Activated CD8-positive, alpha-beta T cell treated with anti-CD3 and anti-CD28 coated beads, Interleukin-2, amount 10 ng/mL, durations not matched to agents 7 days and 5 days (primary cell): Measurements from ENCODE around the gene KCNMA1. TPM values are rescaled to one million over a fixed set of nuclear protein-coding genes. Genes with fewer than 3 reads are reported as not detected.

ENCODE experiments used
- ATAC-seq: fragments of 150-1000 bp; cut with Tn5 transposase; one replicate; pipeline ENCODE4 v1.10.0; 2021; ENCODE audit warnings: moderate library complexity
- CTCF ChIA-PET: fragments of 350-600 bp; sonication (Branson Sonifier 250); formaldehyde crosslinking; loops from one replicate; lab custom pipeline; 2021; ENCODE audit warnings: antibody characterized with exemption; lab: Charles Lee
- POLR2A ChIA-PET: fragments of 350-600 bp; sonication (Branson Sonifier 250); formaldehyde crosslinking; loops from one replicate; lab custom pipeline; 2021; ENCODE audit warnings: antibody characterized with exemption; lab: Charles Lee
- DNase-seq: peaks from one replicate; pipeline ENCODE4 v3.0.0-alpha.2; 2020
- H3K27ac Mint-ChIP-seq: one replicate; pipeline ENCODE4 v1.8.0; 2021; ENCODE audit warnings: mild to moderate bottlenecking, mixed read lengths
- H3K27me3 Mint-ChIP-seq: one replicate; pipeline ENCODE4 v1.8.0; 2021; ENCODE audit warnings: low read depth, mixed read lengths
- H3K36me3 Mint-ChIP-seq: one replicate; pipeline ENCODE4 v1.8.0; 2021; ENCODE audit warnings: low read depth, mixed read lengths
- H3K4me1 Mint-ChIP-seq: one replicate; pipeline ENCODE4 v1.8.0; 2021; ENCODE audit warnings: low read depth, mixed read lengths
- H3K4me3 Mint-ChIP-seq: one replicate; pipeline ENCODE4 v1.8.0; 2021; ENCODE audit warnings: mild to moderate bottlenecking, mixed read lengths
- H3K9me3 Mint-ChIP-seq: one replicate; pipeline ENCODE4 v1.8.0; 2022; ENCODE audit warnings: mixed read lengths; ENCODE audit not compliant: insufficient read depth
- total RNA-seq, 2 experiments: library from RNA; stranded (reverse); gene quantifications; one replicate each; pipeline ENCODE4 v1.2.3, GENCODE V29; 2021

KCNMA1 gene
- total RNA-seq, 2 experiments from 2014 or later, result 0.16 TPM

DNA sequence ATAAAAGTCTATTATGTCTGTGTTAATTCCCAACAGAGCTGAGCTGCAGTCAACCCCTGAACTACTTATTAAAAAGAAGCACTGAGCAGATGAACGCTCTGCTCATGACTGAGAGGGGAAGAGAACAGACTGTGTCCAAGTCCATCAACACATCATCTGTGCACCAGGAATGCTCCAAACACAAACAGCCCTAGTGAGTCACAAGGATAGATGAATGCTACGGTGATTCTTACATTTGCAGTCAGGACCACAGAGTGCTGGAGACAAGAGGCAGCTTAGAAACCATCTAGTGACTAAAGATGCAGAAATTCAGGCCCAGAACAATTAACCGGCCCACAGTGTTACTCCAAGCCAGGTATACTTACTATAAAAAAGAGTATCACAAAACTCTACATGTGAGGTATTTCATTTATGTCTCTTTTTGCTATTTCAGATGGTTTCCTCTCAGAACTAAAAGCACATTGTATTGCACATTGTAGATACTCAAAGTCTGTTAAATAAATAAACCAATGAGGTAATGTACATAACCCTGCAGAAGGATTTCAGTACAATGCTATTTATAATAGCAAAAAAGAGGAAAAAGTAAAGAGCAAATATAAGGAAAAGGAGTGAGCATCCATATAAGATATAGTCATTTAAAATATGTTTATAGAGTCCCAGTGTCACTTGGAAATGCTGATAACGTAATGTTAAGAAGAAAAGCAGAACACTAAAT lies 159.2 kb downstream of the KCNMA1 start:
- Mint-ChIP-seq H3K4me3 (no peak overlapping the region), H3K27me3 (peaks cover 16% of the 10 kb centered on the region), H3K9me3 (no peaks in the 10 kb centered on the region), H3K36me3 (no peaks in the 10 kb centered on the region), H3K4me1 (no peaks in the 10 kb centered on the region), H3K27ac (no peak overlapping the region)
- DNase-seq, result no peak
- ChIA-PET POLR2A (no interaction called here), CTCF (no interaction called here)
- no peak for ATAC-seq

DNA sequence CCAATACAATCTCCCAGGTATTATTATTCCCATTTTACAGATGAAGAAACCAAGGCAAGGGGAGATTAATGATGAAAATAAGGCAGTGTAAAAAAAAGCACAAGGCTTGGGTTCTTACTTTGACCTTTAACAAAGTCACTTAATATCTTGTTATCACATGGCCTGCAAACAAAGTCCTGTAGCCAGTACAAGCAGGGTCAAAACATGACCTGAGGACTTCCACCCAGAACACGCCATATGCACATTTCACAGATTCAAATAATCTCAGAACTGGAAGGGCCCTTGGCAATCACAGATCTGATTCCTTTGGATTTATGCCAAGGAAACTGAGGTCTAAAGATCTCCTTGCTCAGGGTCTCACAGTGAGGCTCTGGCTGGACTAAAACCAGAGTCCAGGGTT lies 162.1 kb downstream of the KCNMA1 start:
- DNase-seq, result no peak
- POLR2A ChIA-PET, result no interaction called here
- H3K27me3 Mint-ChIP-seq, result peaks cover 14% of the 10 kb centered on the region
- H3K9me3 Mint-ChIP-seq, result no peaks in the 10 kb centered on the region
- no peak overlapping the region for H3K4me3 Mint-ChIP-seq
- no peak for ATAC-seq
- no peaks in the 10 kb centered on the region for H3K36me3 Mint-ChIP-seq
- no peaks in the 10 kb centered on the region for H3K4me1 Mint-ChIP-seq
- H3K27ac Mint-ChIP-seq, result no peak overlapping the region
- CTCF ChIA-PET, result no interaction called here

DNA sequence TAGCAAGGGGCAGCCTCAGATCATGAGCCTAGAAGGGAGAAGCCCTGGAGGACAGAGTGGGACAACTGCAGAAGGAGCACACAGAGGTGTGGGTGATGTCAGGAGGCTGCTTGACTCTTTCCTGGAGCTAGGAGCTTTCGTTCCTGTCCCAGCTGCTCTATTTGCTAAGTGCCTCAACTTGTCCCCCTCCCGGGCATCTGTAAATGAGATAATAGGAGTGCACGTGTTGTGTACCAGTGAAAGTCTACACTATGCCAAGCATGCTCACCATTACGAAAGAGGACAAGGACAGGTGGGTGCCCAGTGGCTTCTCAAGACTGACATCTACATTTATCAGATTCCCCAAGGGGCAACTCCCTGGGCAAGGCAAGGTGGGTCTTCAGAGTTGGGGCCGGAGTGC lies 162.7 kb downstream of the KCNMA1 start:
- ChIA-PET CTCF (no interaction called here), POLR2A (no interaction called here)
- Mint-ChIP-seq H3K4me1 (no peaks in the 10 kb centered on the region), H3K9me3 (no peaks in the 10 kb centered on the region), H3K36me3 (no peaks in the 10 kb centered on the region), H3K4me3 (no peak overlapping the region), H3K27ac (no peak overlapping the region), H3K27me3 (peaks cover 14% of the 10 kb centered on the region)
- ATAC-seq, result no peak
- DNase-seq, result no peak

DNA sequence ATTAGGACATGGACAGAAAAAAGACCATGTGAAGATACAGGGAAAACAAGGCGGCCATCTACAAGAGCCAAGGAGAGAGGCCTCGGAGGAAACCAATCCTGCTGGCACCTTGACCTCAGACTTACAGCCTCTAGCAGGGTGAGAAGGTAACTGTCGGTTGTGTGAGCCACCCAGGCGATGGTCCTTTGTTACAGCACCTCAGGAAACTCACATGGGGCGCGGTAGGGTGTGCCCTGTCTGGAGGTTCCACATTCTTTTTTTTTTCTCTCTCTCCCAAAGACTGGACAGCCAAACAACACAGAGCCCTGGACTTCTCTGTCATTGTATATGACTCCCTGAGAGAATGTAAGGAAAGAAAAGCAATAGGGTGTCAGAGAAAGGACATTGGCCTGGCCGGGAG lies 163.2 kb downstream of the KCNMA1 start:
- Mint-ChIP-seq H3K9me3 (no peaks in the 10 kb centered on the region), H3K36me3 (no peaks in the 10 kb centered on the region), H3K27ac (no peak overlapping the region), H3K4me1 (no peaks in the 10 kb centered on the region), H3K27me3 (peaks cover 12% of the 10 kb centered on the region), H3K4me3 (no peak overlapping the region)
- ChIA-PET POLR2A (no interaction called here), CTCF (no interaction called here)
- DNase-seq, result no peak
- ATAC-seq, result no peak

DNA sequence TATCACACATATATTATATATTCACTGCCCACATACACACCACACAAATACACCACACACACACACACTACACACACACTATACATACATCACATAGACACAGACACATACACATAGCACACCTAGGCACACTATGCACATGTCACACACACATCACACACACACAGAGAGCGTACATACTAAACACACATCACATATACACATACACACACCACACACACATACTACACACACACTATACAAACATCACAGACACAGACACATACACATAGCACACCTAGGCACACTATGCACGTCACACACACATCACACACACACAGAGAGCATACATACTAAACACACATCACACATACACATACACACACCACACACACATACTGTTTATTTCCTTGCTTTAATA lies 165.5 kb downstream of the KCNMA1 start:
- no peak for ATAC-seq
- Mint-ChIP-seq H3K4me3 (no peak overlapping the region), H3K9me3 (no peaks in the 10 kb centered on the region), H3K27me3 (peaks cover 2% of the 10 kb centered on the region), H3K4me1 (no peaks in the 10 kb centered on the region), H3K27ac (no peak overlapping the region), H3K36me3 (no peaks in the 10 kb centered on the region)
- ChIA-PET CTCF (no interaction called here), POLR2A (no interaction called here)
- DNase-seq, result no peak

DNA sequence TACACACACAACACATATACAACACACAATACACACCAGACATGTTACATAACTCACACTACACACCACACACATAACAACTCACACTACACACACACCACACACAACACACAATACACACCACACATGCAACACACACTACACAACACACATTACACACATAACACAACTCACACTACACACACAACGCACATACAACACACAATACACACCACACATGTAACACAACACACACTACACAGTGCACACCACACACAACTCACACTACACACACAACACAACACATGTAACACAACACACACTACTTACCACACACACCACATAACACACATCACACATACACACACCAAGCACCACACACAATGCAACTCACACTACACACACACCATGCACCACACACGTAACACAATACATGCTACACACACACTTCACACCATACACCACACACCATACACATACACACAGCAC lies 166.5 kb downstream of the KCNMA1 start:
- Mint-ChIP-seq H3K4me1 (no peaks in the 10 kb centered on the region), H3K27ac (no peak overlapping the region), H3K36me3 (no peaks in the 10 kb centered on the region), H3K4me3 (no peak overlapping the region), H3K27me3 (no peaks in the 10 kb centered on the region), H3K9me3 (no peaks in the 10 kb centered on the region)
- ATAC-seq (no peak), DNase-seq (no peak)
- CTCF ChIA-PET, result no interaction called here
- POLR2A ChIA-PET, result no interaction called here

DNA sequence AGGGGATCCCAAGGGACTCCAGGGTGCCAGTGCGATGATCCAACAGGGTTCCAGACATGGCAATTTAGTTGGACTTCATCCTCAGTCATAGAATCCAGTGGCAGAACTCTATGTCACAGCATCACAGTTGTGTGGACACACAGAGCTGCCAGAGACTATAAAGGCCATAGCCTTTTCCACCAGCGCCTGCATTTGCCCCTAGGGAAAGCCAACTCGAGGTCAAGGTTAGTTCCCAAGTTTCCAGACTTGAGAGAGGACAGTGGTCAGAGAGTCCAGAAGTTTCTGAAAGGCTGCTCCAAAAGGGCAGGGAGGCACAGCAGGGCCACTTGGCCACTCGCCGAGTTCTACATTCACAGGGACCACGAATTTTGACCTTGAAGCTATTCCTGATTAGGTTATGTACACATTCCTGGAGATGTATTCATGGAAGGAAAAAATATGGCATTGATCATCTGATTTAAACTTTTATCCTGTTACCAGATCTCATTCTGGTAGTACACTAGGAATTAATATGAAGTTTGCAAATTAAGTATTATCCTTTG lies 170.1 kb downstream of the KCNMA1 start:
- no peak overlapping the region for H3K27ac Mint-ChIP-seq
- DNase-seq, result no peak
- no peaks in the 10 kb centered on the region for H3K36me3 Mint-ChIP-seq
- ATAC-seq, result no peak
- no peaks in the 10 kb centered on the region for H3K4me1 Mint-ChIP-seq
- no peak overlapping the region for H3K4me3 Mint-ChIP-seq
- H3K9me3 Mint-ChIP-seq, result no peaks in the 10 kb centered on the region
- ChIA-PET CTCF (no interaction called here), POLR2A (no interaction called here)
- no peaks in the 10 kb centered on the region for H3K27me3 Mint-ChIP-seq

DNA sequence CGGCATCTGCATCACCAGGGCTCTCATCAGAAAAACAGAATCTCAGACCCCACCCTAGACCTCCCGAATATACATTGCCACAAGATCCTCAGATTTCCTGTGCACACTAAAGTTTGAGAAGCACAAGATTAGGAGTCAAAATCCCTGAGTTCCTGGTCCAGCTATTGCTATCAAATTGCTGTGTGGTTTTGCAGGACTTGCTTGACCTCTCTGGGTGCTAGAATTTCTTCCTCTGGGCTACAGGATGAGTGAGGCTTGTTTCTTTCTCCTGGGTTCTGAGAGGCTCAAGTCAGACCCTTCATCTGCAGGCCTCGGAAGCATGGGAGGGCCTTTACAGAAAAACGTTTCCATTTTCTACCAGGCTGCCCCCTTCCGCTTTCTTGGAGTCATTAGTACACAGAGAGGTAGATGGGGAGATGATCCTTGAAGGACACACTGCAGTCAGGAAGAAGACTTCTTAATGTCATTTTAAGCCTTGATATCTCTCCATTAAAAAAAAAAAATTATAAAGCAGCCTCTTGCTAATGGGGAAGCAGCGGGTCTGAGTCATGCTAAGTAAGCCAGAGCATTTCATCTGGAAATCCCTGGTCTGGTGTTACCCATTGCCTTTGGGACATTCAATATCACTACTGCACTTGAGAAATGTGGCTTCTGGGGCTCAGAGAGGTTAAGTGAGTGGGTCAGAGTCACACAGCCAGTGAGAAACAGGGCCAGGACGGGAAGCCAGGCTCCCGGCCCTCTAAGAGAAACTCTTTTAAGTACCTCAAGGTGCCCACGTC lies 173.5 kb downstream of the KCNMA1 start:
- no peaks in the 10 kb centered on the region for H3K36me3 Mint-ChIP-seq
- DNase-seq, result no peak
- no peak overlapping the region for H3K27ac Mint-ChIP-seq
- no peaks in the 10 kb centered on the region for H3K4me1 Mint-ChIP-seq
- no peaks in the 10 kb centered on the region for H3K9me3 Mint-ChIP-seq
- ATAC-seq, result no peak
- CTCF ChIA-PET, result no interaction called here
- POLR2A ChIA-PET, result no interaction called here
- no peaks in the 10 kb centered on the region for H3K27me3 Mint-ChIP-seq
- no peak overlapping the region for H3K4me3 Mint-ChIP-seq

DNA sequence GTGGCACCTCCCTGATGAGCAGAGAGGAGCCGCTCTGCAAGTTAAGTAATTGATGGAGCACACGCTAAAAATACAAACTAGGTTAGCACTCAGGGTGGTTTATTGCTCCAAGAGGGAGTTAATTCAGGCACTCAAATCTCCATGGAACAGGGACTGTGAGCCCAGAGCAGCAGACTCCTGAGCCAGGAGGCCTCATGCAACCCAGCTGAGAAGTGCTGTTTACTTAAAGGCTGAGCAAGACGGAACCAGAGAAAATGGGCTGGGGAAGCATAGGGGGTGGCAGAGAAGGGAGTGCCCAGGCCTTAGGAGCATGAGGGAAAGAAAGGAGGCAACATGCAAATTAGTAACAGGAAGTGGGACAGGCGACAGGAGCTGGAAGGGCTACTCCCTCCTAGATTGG lies 174.1 kb downstream of the KCNMA1 start:
- Mint-ChIP-seq H3K27ac (no peak overlapping the region), H3K27me3 (no peaks in the 10 kb centered on the region), H3K4me3 (no peak overlapping the region), H3K4me1 (no peaks in the 10 kb centered on the region), H3K36me3 (no peaks in the 10 kb centered on the region), H3K9me3 (no peaks in the 10 kb centered on the region)
- CTCF ChIA-PET, result no interaction called here
- ATAC-seq (no peak), DNase-seq (no peak)
- POLR2A ChIA-PET, result no interaction called here

DNA sequence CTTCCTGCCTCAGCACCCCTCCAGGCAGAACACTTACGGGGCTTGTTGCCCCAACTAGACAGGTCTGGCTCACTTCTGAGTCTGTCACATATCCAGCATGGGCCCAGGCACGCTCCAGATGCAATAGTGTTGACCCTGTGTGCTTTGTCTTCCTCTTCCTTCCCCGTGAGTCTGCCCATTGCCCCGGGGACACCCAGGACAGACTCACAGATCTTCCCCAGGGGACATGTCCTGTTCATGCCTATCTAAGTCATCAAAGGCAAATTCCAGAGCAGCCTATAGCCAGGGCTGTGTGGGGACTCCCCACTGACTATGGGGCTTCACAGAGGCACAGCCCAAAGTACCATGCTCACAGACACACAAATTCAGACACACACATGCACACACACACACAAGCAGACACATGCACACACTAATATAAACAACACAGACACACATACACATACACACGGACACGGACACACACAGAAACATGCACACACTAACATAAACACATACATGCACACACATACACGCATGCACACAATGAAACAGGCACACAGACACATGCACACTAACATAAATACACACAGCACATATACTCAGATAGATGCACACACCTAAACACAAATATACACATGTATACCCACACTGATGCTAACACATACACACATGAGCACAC lies 175.8 kb downstream of the KCNMA1 start:
- ATAC-seq (no peak), DNase-seq (no peak)
- Mint-ChIP-seq H3K9me3 (no peaks in the 10 kb centered on the region), H3K4me1 (no peaks in the 10 kb centered on the region), H3K36me3 (no peaks in the 10 kb centered on the region), H3K27ac (no peak overlapping the region), H3K4me3 (no peak overlapping the region), H3K27me3 (no peaks in the 10 kb centered on the region)
- CTCF ChIA-PET, result no interaction called here
- POLR2A ChIA-PET, result no interaction called here

DNA sequence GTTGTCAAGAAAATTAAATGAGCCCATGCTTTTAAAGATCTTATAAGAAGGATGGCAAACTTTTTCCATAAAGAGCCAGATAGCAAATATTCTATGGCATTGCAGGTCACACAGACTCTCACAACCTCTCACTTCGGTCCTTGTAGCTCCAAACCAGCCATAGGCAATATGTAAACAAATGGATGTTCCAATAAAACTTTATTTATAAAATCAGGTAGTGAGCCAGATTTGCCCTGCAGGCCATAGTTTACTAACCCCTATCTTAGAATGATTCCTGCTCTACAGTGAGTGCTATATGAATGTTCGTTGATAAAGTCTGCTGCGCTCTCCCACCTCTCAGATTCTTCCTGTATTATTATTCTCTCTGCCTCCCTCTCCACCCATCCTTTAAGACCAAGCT lies 177.7 kb downstream of the KCNMA1 start:
- ChIA-PET POLR2A (no interaction called here), CTCF (no interaction called here)
- DNase-seq (no peak), ATAC-seq (no peak)
- H3K4me3 Mint-ChIP-seq, result no peak overlapping the region
- H3K27ac Mint-ChIP-seq, result no peak overlapping the region
- H3K27me3 Mint-ChIP-seq, result no peaks in the 10 kb centered on the region
- H3K36me3 Mint-ChIP-seq, result no peaks in the 10 kb centered on the region
- no peaks in the 10 kb centered on the region for H3K4me1 Mint-ChIP-seq
- H3K9me3 Mint-ChIP-seq, result no peaks in the 10 kb centered on the region

DNA sequence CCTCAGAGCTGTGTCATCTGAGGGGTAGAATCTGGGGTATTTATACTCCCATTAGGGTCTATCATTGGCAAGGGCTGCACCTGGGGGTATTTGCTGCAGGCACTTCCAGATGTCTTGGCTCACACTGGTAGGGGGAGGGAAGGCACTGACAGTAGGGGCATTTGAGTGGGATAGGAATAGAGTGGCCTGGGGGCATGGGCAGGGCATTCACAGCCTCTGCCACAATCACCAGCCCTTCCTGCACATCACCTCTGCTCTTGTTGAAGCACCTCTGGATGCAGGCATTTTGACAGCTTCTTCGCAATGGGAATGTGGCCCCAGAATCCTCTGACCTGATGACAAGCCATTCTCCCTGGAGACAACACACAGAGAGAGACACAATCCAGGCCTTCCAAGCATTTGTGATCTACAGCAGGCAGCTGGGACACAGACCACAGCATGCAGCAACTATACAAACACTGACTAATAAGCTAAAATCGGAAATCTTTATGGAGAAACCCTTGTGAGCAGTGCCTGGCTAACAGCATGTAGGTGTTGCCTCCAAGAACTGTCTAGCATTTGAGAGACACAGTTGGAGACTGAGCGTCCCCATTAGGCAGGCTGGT lies 178.5 kb downstream of the KCNMA1 start:
- Mint-ChIP-seq H3K9me3 (no peaks in the 10 kb centered on the region), H3K4me1 (no peaks in the 10 kb centered on the region), H3K27me3 (no peaks in the 10 kb centered on the region), H3K27ac (no peak overlapping the region), H3K36me3 (no peaks in the 10 kb centered on the region), H3K4me3 (no peak overlapping the region)
- no peak for DNase-seq
- ChIA-PET CTCF (no interaction called here), POLR2A (no interaction called here)
- no peak for ATAC-seq
